AG10803 (cell line): Measurements from ENCODE around the gene PLXDC1.
"Not testable (repeated sequence)": the region's sequence is repeated elsewhere in the genome, so short reads cannot be mapped to it uniquely, and the experiment has no call there.

Experiments
- DNase-seq: peaks from one replicate; pipeline ENCODE4 v3.0.0; 2010; ENCODE audit warnings: low read depth
- H3K4me3 ChIP-seq: 2 replicates; pipeline ENCODE4 v1.5.1; 2011; ENCODE audit warnings: mild to moderate bottlenecking, low read length, control low read depth
- TF ChIP-seq, protein P1 (sequence below): conservative IDR thresholded peaks from 2 replicates; pipeline ENCODE4 v1.5.1; 2011; ENCODE audit warnings: mild to moderate bottlenecking, low read length, control low read depth, inconsistent platforms

Gene PLXDC1

DNA sequence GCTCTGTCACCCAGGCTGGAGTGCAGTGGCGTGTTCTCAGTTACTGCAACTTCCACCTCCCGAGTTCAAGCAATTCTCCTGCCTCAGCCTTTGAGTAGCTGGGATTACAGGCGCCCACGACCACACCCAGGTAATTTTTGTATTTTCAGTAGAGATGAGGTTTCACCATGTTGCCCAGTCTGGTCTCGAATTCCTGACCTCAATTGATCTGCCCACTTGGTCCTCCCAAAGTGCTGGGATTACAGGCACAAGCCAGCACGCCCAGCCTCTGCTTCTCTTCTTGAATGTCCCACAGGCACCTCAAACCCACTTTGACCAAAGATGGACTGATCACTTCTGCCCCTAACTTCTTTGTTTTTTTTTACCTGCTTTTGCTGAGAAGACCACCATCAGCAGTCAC lies 19.1 kb upstream of the PLXDC1 start:
- no peak for DNase-seq
- H3K4me3 ChIP-seq, result no peak overlapping the region
- TF ChIP-seq, protein P1, sequence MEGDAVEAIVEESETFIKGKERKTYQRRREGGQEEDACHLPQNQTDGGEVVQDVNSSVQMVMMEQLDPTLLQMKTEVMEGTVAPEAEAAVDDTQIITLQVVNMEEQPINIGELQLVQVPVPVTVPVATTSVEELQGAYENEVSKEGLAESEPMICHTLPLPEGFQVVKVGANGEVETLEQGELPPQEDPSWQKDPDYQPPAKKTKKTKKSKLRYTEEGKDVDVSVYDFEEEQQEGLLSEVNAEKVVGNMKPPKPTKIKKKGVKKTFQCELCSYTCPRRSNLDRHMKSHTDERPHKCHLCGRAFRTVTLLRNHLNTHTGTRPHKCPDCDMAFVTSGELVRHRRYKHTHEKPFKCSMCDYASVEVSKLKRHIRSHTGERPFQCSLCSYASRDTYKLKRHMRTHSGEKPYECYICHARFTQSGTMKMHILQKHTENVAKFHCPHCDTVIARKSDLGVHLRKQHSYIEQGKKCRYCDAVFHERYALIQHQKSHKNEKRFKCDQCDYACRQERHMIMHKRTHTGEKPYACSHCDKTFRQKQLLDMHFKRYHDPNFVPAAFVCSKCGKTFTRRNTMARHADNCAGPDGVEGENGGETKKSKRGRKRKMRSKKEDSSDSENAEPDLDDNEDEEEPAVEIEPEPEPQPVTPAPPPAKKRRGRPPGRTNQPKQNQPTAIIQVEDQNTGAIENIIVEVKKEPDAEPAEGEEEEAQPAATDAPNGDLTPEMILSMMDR, result no peak

DNA sequence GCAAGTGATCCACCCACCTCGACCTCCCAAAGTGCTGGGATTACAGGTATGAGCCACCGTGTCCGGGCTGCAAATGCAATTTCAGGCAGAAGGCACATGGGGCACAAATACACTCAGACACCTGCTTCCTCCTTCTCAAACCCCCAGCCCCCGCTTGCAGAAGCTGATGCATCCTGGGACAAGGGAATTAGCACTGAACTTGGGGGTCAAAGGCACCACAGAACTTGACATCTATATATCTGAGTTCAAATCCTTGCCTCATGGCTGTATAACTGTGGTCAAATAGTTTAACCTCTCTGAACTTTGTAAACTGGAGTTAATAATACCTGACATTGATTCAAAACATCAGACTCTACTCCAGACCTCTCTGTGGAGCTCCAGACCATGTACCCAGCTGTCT lies 18.7 kb upstream of the PLXDC1 start:
- TF ChIP-seq, protein P1, result no peak
- DNase-seq, result no peak

DNA sequence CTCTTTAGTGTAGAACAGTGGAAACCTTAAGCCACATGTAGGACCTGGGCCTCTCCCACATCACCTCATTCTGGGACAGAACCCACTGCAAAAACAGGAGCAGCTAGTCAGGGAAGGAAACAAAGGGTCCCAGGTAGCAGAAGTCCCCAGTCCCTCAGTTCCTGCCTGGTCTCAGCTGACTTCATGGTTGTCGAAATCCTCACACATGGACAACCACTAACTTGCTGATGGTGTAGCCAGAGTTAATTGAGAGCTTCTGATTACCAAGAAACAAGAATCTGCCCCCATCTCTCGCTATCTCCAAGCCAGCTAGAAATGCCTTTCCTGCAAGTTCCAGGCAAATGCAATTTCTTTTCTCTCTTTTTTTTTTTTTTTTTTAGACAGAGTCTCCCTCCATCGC lies 18.1 kb upstream of the PLXDC1 start:
- DNase-seq, result no peak
- TF ChIP-seq, protein P1, result no peak
- no peak overlapping the region for H3K4me3 ChIP-seq

More for the DNA sequence above, 18.7 kb upstream of the PLXDC1 start:
- no peak overlapping the region for H3K4me3 ChIP-seq

DNA sequence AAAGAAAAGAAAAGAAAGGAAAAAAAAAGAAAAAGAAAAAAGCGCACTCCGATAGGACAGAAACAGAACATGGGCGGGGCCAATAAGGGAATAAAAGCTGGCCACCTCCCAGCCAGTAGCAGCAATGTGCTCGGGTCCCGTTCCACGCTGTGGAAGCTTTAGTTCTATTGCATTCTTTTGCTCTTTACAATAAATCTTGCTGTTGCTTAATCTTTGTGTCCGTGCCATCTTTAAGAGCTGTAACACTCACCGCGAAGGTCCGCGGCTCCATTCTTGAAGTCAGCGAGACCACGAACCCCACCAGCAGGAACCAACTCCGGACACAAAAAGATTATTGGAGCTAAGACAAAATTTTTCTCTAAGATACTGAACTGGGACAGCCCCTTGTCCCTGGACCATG lies 17.7 kb upstream of the PLXDC1 start:
- TF ChIP-seq, protein P1, result no peak
- H3K4me3 ChIP-seq, result no peak overlapping the region
- no peak for DNase-seq

- not testable (repeated sequence) for DNase-seq, H3K4me3 ChIP-seq
Measured at GRCh38 chr17:39168503-39168902, 17.1 kb upstream of the PLXDC1 start.

- no peak overlapping the region for H3K4me3 ChIP-seq
- TF ChIP-seq, protein P1, result no peak
- peak; percentile 37 for DNase-seq
Measured at GRCh38 chr17:39167476-39167875, 16.0 kb upstream of the PLXDC1 start.

DNA sequence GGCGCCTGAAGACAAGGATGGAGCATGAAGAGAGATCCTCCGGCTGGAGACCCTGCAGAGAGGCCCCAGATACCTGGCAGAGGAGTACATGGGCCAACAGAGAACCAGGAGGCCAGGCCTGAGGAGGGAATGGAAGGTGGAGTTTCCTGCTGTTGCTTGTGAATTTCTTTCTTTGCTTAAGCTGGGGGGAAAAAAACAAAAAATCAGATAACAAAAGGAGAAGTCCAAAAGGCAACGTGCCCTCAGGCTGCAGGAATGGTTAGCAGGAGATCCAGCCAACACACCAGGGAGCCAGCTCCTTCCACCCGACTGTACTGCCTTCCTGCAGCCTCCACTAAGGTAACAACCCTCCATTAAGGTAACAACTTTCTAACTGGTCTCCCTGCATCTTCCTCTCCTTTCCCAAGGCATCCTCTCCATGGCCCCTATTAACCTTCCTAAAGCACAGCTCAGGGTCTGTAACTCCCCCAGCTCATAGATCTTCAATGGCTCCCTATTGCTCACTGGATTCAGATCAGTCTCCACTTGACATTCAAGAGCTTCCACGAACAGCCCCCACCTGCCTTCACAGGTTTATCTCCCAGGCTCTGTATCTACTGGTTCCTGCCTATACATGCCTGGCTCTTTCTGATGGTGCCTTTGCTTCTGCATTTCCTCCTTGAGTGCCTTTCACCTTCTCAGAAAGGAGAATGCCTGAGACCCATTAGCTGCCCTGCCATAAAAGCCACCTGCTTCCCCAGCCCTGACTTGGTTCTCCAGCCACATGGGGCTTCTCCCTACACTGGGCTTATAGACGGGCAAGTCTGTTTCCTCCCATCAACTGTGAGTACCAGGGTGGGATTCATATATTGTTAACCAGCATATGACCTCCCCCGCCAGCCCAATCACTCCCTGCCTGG lies 15.2 kb upstream of the PLXDC1 start:
- DNase-seq, result no peak
- H3K4me3 ChIP-seq, result no peak overlapping the region
- TF ChIP-seq, protein P1, result no peak
